GM12874 (cell line): ENCODE measurements around the gene CDIPT.

Source experiments
- TF ChIP-seq, protein P1 (sequence below): IDR thresholded peaks from 2 replicates; pipeline ENCODE4 v1.5.1; 2011; ENCODE audit warnings: low read depth, mild to moderate bottlenecking, control low read depth, low read length, moderate library complexity; ENCODE audit not compliant: insufficient read depth

The CDIPT gene

DNA sequence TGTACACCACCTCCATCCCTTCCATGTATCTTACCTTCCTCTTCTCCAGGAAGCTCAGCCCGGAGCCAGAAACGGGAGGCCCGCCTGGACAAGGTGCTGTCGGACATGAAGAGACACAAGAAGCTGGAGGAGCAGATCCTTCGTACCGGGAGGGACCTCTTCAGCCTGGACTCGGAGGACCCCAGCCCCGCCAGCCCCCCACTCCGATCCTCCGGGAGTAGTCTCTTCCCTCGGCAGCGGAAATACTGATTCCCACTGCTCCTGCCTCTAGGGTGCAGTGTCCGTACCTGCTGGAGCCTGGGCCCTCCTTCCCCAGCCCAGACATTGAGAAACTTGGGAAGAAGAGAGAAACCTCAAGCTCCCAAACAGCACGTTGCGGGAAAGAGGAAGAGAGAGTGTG lies 43.5 kb downstream of the CDIPT start:
- TF ChIP-seq, protein P1, sequence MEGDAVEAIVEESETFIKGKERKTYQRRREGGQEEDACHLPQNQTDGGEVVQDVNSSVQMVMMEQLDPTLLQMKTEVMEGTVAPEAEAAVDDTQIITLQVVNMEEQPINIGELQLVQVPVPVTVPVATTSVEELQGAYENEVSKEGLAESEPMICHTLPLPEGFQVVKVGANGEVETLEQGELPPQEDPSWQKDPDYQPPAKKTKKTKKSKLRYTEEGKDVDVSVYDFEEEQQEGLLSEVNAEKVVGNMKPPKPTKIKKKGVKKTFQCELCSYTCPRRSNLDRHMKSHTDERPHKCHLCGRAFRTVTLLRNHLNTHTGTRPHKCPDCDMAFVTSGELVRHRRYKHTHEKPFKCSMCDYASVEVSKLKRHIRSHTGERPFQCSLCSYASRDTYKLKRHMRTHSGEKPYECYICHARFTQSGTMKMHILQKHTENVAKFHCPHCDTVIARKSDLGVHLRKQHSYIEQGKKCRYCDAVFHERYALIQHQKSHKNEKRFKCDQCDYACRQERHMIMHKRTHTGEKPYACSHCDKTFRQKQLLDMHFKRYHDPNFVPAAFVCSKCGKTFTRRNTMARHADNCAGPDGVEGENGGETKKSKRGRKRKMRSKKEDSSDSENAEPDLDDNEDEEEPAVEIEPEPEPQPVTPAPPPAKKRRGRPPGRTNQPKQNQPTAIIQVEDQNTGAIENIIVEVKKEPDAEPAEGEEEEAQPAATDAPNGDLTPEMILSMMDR: no peak

DNA sequence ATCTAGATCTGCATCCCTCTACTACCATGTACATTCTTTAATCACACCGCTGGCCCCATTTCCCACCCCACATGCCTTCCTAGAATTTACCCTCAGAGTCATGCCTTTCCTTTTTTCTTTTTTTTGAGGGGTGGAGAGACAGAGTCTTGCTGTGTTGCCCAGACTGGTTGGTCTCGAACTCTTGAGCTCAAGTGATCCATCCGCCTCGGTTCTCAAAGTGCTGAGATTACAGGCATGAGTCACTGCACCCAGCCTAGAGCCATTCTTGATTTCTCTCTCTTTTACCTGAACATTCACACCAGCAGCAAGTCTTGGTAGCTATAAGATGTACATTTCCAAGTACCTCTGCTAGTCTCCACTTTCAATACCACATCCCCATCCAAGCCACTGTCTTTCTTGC lies 44.9 kb downstream of the CDIPT start:
- TF ChIP-seq, protein P1: no peak

DNA sequence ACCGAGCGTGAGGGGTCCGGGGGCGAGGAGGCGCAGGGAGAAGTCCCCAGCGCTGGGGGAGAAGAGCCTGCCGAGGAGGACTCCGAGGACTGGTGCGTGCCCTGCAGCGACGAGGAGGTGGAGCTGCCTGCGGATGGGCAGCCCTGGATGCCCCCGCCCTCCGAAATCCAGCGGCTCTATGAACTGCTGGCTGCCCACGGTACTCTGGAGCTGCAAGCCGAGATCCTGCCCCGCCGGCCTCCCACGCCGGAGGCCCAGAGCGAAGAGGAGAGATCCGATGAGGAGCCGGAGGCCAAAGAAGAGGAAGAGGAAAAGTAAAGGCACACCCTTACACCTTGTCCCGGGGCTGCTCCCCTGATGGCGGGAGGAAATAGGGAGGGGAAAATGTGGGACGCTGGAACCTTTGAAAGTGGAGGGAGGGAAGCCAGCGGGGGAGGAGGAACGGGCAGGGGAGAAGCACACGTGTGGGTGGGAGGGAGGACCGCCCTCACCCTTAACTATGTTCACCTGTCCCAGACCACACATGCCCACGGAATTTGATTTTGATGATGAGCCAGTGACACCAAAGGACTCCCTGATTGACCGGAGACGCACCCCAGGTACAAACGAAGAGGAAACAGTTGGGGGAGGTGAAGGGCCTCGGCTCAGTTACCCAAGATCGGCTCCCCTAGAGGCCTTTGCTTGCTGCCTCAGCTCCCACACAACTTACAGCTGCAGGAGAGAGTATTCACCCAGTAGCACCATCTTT lies 46.2 kb downstream of the CDIPT start:
- TF ChIP-seq, protein P1: peak; percentile 33

GRCh38 chr16:29815793-29816693 lies 47.0 kb downstream of the CDIPT start, which contains the start of gene PAGR1:
Gene PAGR1 (plus strand): TSS chr16:29816152. CDS start chr16:29816526, 374 bp downstream.
- TF ChIP-seq, protein P1: peak; percentile 98

- TF ChIP-seq, protein P1: no peak
Observed at GRCh38 chr16:29815032-29815721, 47.8 kb downstream of the CDIPT start.

DNA sequence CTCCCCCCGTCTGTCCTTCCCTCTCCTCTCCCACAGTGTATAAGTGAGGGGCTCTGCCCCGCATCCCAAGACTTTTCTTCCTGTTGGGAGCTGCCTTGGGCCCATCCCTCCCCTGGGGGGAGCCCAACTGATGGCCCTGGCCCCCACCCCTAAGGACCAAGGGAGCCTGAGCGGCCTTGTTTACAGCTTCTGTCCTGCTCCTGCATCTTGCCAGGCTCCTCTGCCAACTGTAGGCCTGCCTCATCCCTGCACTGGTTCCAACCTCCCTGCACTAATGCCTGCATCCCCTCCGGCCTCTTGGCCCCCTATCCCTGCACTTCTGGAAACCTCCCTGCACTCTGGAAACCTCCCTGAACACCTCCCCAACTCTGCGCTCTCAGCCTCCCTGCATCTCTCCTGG lies 48.4 kb downstream of the CDIPT start:
- TF ChIP-seq, protein P1: no peak
